ENCODE data around the gene CYSTM1.

GRCh38 chr5:140186267-140186671 is 11.3 kb downstream of the CYSTM1 start:
- TF ChIP-seq CTCF (IDR thresholded peaks at IDR 0.05) (no peak), POLR2A (IDR thresholded peaks at IDR 0.05) (no peak)

Data from body of pancreas (tissue), 4 donors.